Spinal cord (tissue), 10 donors: ENCODE results near the gene SHTN1. TPM values are rescaled to one million over a fixed set of nuclear protein-coding genes. Genes with fewer than 3 reads are reported as not detected.

ENCODE experiments used
- DNase-seq, 6 donors: peaks; one replicate each; pipeline versions ENCODE4 v3.0.0 to v3.0.0-alpha.2; 2013 to 2015; ENCODE audit warnings: low spot score in 6 of 6, low read depth in 4 of 6
- H3K27ac ChIP-seq: one replicate; pipeline ENCODE4 v1.5.1; 2013; ENCODE audit warnings: low read depth, low read length, control low read depth
- H3K27me3 ChIP-seq: one replicate; pipeline ENCODE4 v1.6.1; 2013; ENCODE audit warnings: low read length; ENCODE audit not compliant: control insufficient read depth, insufficient read depth
- H3K36me3 ChIP-seq: one replicate; pipeline ENCODE4 v1.6.1; 2013; ENCODE audit warnings: low read length; ENCODE audit not compliant: control insufficient read depth, insufficient read depth
- H3K4me1 ChIP-seq: one replicate; pipeline ENCODE4 v1.6.1; 2013; ENCODE audit warnings: low read length; ENCODE audit not compliant: control insufficient read depth, insufficient read depth
- H3K4me3 ChIP-seq: one replicate; pipeline ENCODE4 v1.5.1; 2013; ENCODE audit warnings: low read depth, low read length, control low read depth
- H3K9me3 ChIP-seq: one replicate; pipeline ENCODE4 v1.6.1; 2013; ENCODE audit warnings: low read length; ENCODE audit not compliant: control insufficient read depth, insufficient read depth
- WGBS: methylation state at CpG from one replicate; pipeline ENCODE4 v1.1.5; 2013; ENCODE audit warnings: missing lambda C conversion rate; ENCODE audit not compliant: insufficient coverage; 5-methylcytosine and 5-hydroxymethylcytosine counted together
- polyA plus RNA-seq, 2 donors: library from polyadenylated mRNA; unstranded; fragments of 120-200 nt; gene quantifications; one replicate each; pipeline ENCODE4 v1.2.1, GENCODE V29; 2013; ENCODE audit not compliant: insufficient read length in 2 of 2
- total RNA-seq, 2 donors: library from RNA; depleted of rRNA in 1 of 2; stranded (reverse); fragments of 120-200 nt in 1 of 2; fragments of >200 nt in 1 of 2; gene quantifications; one replicate each; pipeline versions ENCODE4 v1.2.3 to v1.2.4, GENCODE V29; 2013 to 2014
- donor health status: healthy.

Gene SHTN1
- total and polyA plus RNA-seq, 4 donors: 17.0 to 110 (median 62.1) TPM

DNA sequence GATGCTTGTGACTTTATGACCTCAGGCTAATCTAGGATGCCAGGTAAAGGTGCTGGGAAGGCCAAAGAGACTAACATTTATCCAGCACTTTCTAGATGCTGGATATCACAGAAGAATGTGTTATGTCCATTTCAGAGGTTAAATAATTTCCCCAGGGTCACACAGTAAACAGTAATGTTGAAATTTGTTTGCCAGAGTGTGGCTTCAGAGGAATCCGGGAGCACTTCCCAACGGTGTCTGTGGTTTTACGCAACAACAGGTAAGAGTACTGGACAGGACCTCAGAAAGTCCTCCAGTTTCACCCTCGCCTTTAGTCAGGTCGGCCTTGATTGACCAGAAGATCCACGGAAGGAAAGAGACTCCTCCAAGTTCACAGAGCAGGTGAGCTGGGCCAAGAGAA lies 1.7 kb downstream of the SHTN1 start:
- 93% methylated on average over 6 of the region's 6 CpGs for WGBS
- no peak overlapping the region for H3K27ac ChIP-seq
- DNase-seq: no peak
- H3K36me3 ChIP-seq: no peaks in the 10 kb centered on the region
- peaks cover 2% of the 10 kb centered on the region for H3K27me3 ChIP-seq
- peaks cover 12% of the 10 kb centered on the region for H3K4me1 ChIP-seq
- H3K4me3 ChIP-seq: no peak overlapping the region
- no peaks in the 10 kb centered on the region for H3K9me3 ChIP-seq

GRCh38 chr10:117002206-117002605 lies 2.8 kb downstream of the SHTN1 start:
- H3K4me1 ChIP-seq: peaks cover 12% of the 10 kb centered on the region
- no peak for DNase-seq
- H3K9me3 ChIP-seq: no peaks in the 10 kb centered on the region
- H3K27ac ChIP-seq: no peak overlapping the region
- peaks cover 2% of the 10 kb centered on the region for H3K27me3 ChIP-seq
- no peak overlapping the region for H3K4me3 ChIP-seq
- no peaks in the 10 kb centered on the region for H3K36me3 ChIP-seq

DNA sequence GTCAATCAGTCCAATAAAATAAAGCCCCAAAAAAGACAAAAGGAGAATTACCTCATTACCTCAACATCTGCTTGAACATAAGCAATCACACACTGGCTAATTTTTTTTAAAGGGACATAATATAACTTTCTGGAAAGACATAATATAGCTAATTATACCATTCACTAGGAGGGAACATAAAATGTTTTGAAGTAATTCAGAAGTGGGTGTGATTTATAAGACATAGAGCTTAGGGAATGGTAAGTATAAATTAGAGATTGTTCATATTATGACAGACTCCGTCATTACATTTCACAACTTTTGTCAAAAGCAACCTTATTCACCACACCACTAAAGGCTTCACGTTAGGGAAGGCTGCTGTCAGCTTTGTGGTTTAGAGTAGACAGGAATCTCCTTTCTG lies 3.8 kb downstream of the SHTN1 start:
- Histone ChIP-seq H3K27ac (no peak overlapping the region), H3K4me3 (no peak overlapping the region), H3K4me1 (peaks cover 12% of the 10 kb centered on the region), H3K9me3 (no peaks in the 10 kb centered on the region), H3K36me3 (no peaks in the 10 kb centered on the region), H3K27me3 (peaks cover 2% of the 10 kb centered on the region)
- WGBS: no CpG with 5 or more reads among the region's 2 CpGs
- no peak for DNase-seq

- no peaks in the 10 kb centered on the region for H3K27me3 ChIP-seq
- DNase-seq: no peak
- no peaks in the 10 kb centered on the region for H3K36me3 ChIP-seq
- H3K4me1 ChIP-seq: peaks cover 8% of the 10 kb centered on the region
- 57% methylated on average over 2 of the region's 2 CpGs for WGBS
- H3K4me3 ChIP-seq: no peak overlapping the region
- no peaks in the 10 kb centered on the region for H3K9me3 ChIP-seq
- no peak overlapping the region for H3K27ac ChIP-seq
Observed at GRCh38 chr10:117000580-117000979, 4.4 kb downstream of the SHTN1 start.

DNA sequence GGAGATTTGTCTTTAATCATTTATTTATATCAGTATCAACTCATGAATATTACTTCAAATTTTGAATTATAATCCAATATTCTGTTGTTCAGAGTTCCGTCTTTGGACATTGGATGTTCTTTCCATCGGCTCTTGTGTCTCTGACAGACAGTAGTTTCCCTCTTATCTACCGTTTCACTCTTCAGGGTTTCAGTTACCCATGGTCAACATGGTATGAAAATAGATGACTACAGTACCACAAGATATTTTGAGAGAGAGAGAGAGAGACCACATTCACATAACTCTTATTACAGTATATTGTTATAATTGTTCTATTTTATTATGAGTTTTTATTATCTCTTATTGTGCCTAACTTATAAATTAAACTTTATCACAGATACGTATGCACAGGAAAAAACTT lies 6.8 kb downstream of the SHTN1 start:
- Histone ChIP-seq H3K27ac (no peak overlapping the region), H3K27me3 (no peaks in the 10 kb centered on the region), H3K4me1 (no peaks in the 10 kb centered on the region), H3K4me3 (no peak overlapping the region), H3K36me3 (no peaks in the 10 kb centered on the region), H3K9me3 (no peaks in the 10 kb centered on the region)
- no peak for DNase-seq
- no CpG with 5 or more reads among the region's 4 CpGs for WGBS

- WGBS: no CpG with 5 or more reads among the region's 2 CpGs
Observed at GRCh38 chr10:116997015-116997414, 8.0 kb downstream of the SHTN1 start.

DNA sequence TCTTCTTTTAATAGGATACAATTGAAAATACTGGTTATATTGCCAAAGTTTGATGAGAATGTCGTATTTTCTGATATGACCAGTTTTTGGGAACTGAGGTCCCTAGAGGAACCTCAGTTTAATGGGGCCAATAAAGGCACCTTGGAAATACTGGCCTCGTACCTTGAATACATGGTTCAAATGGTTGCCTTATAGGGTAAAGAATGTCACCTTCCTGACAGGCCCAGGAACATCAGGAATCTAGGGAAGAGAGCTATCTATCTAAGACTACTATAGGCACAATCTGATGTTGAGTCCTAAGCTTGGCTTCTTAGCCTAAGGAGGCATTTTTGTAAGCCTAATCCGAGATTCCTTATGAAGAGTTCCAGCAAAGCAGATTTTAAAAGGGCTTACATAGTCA lies 9.3 kb downstream of the SHTN1 start:
- no peak for DNase-seq
- H3K9me3 ChIP-seq: no peaks in the 10 kb centered on the region
- H3K36me3 ChIP-seq: no peaks in the 10 kb centered on the region
- no peaks in the 10 kb centered on the region for H3K4me1 ChIP-seq
- no peaks in the 10 kb centered on the region for H3K27me3 ChIP-seq
- WGBS: 90% methylated on average over 1 of the region's 3 CpGs
- no peak overlapping the region for H3K27ac ChIP-seq
- H3K4me3 ChIP-seq: no peak overlapping the region

More at GRCh38 chr10:116997015-116997414, 8.0 kb downstream of the SHTN1 start:
- no peak overlapping the region for H3K4me3 ChIP-seq
- H3K27ac ChIP-seq: no peak overlapping the region
- H3K9me3 ChIP-seq: no peaks in the 10 kb centered on the region
- H3K36me3 ChIP-seq: no peaks in the 10 kb centered on the region
- no peak for DNase-seq
- H3K4me1 ChIP-seq: no peaks in the 10 kb centered on the region
- no peaks in the 10 kb centered on the region for H3K27me3 ChIP-seq

DNA sequence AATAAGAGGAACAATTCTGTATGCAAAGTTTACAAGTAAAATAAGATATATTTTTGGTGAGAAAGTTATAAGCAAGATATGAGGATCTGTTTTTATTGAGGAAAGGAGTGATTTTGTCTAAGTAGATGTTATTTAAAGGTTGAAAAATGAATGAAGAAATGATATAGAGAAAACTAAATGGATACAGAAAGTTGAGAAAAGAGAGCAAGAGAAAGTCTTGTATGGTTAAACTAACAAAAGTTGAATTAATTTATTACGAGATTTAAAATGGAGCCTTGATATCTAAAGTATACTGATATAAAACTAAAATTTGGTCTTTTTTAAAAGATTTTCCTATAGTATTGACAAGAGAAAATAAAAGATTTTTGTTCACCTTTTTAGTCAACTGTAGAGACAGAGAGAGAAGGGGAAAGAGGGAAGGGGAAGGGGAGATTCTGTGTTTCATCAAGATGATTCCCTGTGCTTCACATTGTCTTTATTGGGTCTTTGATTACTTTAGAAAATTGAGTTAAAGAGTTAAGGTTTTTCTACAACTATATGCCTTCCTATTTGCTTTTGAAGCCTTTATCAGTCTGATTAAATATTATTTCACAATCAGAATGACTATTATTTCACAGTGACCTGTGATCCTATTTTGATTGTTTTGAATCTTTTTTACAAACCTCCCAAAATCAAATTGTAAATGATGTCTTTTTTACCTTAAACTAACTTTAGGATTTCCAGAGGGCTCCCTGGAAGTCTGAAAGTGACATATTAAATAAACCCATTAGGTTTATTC lies 10.7 kb downstream of the SHTN1 start:
- Histone ChIP-seq H3K27me3 (no peaks in the 10 kb centered on the region), H3K27ac (no peak overlapping the region)
- DNase-seq: no peak

GRCh38 chr10:116993610-116994009 lies 11.4 kb downstream of the SHTN1 start:
- no peak for DNase-seq
- no peak overlapping the region for H3K27ac ChIP-seq
- no CpG with 5 or more reads among the region's 2 CpGs for WGBS

More for the DNA sequence above, 10.7 kb downstream of the SHTN1 start:
- no CpG with 5 or more reads among the region's 1 CpG for WGBS
- H3K4me3 ChIP-seq: no peak overlapping the region
- H3K4me1 ChIP-seq: no peaks in the 10 kb centered on the region
- H3K36me3 ChIP-seq: no peaks in the 10 kb centered on the region
- H3K9me3 ChIP-seq: no peaks in the 10 kb centered on the region

GRCh38 chr10:116992183-116992582 lies 12.8 kb downstream of the SHTN1 start:
- WGBS: 24% methylated on average over 1 of the region's 1 CpG
- no peak for DNase-seq
- no peaks in the 10 kb centered on the region for H3K27me3 ChIP-seq
- H3K27ac ChIP-seq: no peak overlapping the region
- H3K9me3 ChIP-seq: no peaks in the 10 kb centered on the region
- no peaks in the 10 kb centered on the region for H3K4me1 ChIP-seq
- H3K4me3 ChIP-seq: no peak overlapping the region
- H3K36me3 ChIP-seq: no peaks in the 10 kb centered on the region

More at GRCh38 chr10:116993610-116994009, 11.4 kb downstream of the SHTN1 start:
- Histone ChIP-seq H3K9me3 (no peaks in the 10 kb centered on the region), H3K4me1 (no peaks in the 10 kb centered on the region), H3K36me3 (no peaks in the 10 kb centered on the region), H3K27me3 (no peaks in the 10 kb centered on the region), H3K4me3 (no peak overlapping the region)
